Fibroblast of the aortic adventitia (primary cell): ENCODE measurements around the gene PPP1R14B. TPM values are rescaled to one million over a fixed set of nuclear protein-coding genes. Genes with fewer than 3 reads are reported as not detected.

Experiments used
- DNase-seq: peaks from one replicate; pipeline ENCODE4 v3.0.0-alpha.2; 2010; ENCODE audit warnings: low read depth
- H3K4me3 ChIP-seq: 2 replicates; pipeline ENCODE4 v1.5.1; 2011; ENCODE audit warnings: low read depth, mild to moderate bottlenecking, control low read depth, low read length, moderate library complexity
- total RNA-seq: library from RNA; depleted of rRNA; stranded (reverse); fragments of >200 nt; gene quantifications from 2 replicates; pipeline ENCODE4 v1.2.3, GENCODE V29; 2012; ENCODE audit warnings: low replicate concordance
- TF ChIP-seq, protein P1 (sequence below): IDR thresholded peaks from 2 replicates; pipeline ENCODE4 v1.5.1; 2011; ENCODE audit warnings: mild to moderate bottlenecking, low read length, control low read depth, inconsistent platforms; ENCODE audit not compliant: insufficient read depth

Gene PPP1R14B
- total RNA-seq, 1 donor = 264 TPM

- DNase-seq = no peak
- H3K4me3 ChIP-seq = no peak overlapping the region
- TF ChIP-seq, protein P1, sequence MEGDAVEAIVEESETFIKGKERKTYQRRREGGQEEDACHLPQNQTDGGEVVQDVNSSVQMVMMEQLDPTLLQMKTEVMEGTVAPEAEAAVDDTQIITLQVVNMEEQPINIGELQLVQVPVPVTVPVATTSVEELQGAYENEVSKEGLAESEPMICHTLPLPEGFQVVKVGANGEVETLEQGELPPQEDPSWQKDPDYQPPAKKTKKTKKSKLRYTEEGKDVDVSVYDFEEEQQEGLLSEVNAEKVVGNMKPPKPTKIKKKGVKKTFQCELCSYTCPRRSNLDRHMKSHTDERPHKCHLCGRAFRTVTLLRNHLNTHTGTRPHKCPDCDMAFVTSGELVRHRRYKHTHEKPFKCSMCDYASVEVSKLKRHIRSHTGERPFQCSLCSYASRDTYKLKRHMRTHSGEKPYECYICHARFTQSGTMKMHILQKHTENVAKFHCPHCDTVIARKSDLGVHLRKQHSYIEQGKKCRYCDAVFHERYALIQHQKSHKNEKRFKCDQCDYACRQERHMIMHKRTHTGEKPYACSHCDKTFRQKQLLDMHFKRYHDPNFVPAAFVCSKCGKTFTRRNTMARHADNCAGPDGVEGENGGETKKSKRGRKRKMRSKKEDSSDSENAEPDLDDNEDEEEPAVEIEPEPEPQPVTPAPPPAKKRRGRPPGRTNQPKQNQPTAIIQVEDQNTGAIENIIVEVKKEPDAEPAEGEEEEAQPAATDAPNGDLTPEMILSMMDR = no peak
Measured at GRCh38 chr11:64278576-64279190, 31.9 kb upstream of the PPP1R14B start.

GRCh38 chr11:64276653-64277431, 30.1 kb upstream of the PPP1R14B start:
- DNase-seq = no peak
- TF ChIP-seq, protein P1 = no peak
- H3K4me3 ChIP-seq = no peak overlapping the region

DNA sequence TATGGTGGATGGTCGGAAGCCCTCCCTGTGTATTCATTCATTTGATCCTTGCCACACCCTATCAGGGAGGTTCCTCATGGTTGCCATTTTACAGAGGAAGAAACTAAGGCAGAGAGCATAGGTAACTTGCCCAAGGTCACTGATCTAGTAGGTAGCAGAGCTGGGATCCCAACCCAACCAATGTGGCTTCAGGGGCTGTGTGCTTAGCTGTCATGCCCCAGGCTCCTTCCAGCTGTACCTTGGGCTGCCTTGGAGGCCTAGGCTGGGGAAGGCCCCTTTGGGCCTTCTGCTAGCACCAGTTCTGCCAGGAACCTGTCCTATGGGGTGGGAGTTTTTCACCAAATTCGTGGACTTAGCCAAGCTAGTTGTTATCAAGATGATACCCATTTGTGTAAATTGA, 29.1 kb upstream of the PPP1R14B start:
- TF ChIP-seq, protein P1 = no peak
- DNase-seq = no peak
- no peak overlapping the region for H3K4me3 ChIP-seq

DNA sequence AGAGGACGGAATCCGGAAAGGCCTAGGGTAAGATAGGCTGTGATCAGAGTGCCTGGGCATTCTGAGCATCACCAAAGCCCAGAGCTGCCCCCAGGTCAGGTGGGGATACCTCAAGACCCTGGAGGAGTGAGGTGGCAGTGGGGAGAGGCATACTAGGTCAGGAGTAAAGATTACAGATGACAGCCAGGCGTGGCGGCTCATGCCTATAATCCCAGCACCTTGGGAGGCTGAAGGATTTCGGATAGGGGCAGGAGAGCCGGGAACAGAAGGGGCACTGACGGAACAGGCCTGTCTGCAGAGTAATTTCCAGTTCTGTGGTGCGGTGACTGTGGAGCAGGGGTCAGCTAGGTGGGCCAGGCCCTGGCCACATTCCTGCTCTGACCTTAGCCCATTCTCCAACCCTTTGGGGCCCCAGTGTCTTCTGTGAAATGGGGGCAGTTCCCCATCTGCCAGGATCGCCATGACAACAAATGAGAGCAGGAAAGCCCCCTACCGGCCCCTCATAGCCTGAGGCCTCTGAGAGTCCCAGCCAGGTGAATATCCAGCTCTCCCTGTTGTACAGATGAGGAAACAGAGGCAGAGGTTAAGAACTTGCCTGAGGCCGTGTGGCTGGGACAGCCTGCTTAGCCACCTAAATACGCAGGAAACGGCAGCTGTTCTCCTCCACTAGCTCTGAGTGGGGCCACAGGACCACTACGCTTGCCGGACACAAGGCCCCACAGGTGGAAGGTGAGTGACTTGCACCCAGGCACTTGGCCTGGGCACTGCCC, 28.5 kb upstream of the PPP1R14B start:
- no peak for DNase-seq
- TF ChIP-seq, protein P1 = no peak

GRCh38 chr11:64269540-64270220, 22.9 kb upstream of the PPP1R14B start:
- H3K4me3 ChIP-seq = peak overlapping the region; percentile 76
- DNase-seq = peak; percentile 100
- TF ChIP-seq, protein P1 = no peak

More for the DNA sequence above, 28.5 kb upstream of the PPP1R14B start:
- H3K4me3 ChIP-seq = no peak overlapping the region

- H3K4me3 ChIP-seq = peak overlapping the region; percentile 70
- DNase-seq = no peak
- TF ChIP-seq, protein P1 = no peak
Measured at GRCh38 chr11:64268893-64269539, 22.3 kb upstream of the PPP1R14B start.
